OCI-LY7 (cell line): ENCODE data around the gene DPYD. TPM values are rescaled to one million over a fixed set of nuclear protein-coding genes. Genes with fewer than 3 reads are reported as not detected.

Source experiments
- BruUV-seq: library from RNA; stranded (reverse); fragments of 400-500 nt; replicated peaks from 2 replicates; lab custom pipeline; 2021; lab: Mats Ljungman, UMichigan
- CTCF ChIA-PET: fragments of 300-600 bp; sonication (Branson Sonifier 250); formaldehyde crosslinking; loops from one replicate; lab custom pipeline; 2022; ENCODE audit warnings: antibody characterized with exemption; ENCODE audit not compliant: unreplicated experiment; lab: Charles Lee
- POLR2A ChIA-PET: fragments of 300-600 bp; sonication (Branson Sonifier 250); formaldehyde crosslinking; loops from one replicate; lab custom pipeline; 2022; ENCODE audit warnings: antibody characterized with exemption; lab: Charles Lee
- DNase-seq: peaks from one replicate; pipeline ENCODE4 v3.0.0-alpha.2; 2015; ENCODE audit warnings: low spot score
- H2AFZ ChIP-seq: fragments of 200-600 bp; sonication (generic), shearing (Covaris generic); 2 replicates; pipeline ENCODE4 v1.6.1; 2014; ENCODE audit warnings: mild to moderate bottlenecking, antibody characterized with exemption, low read length, moderate library complexity
- H3K27ac ChIP-seq: fragments of 200-600 bp; sonication (generic); 2 replicates; pipeline ENCODE4 v1.5.1; 2014; ENCODE audit warnings: mixed run types, low read depth, mild to moderate bottlenecking, moderate library complexity, low read length, inconsistent platforms; ENCODE audit not compliant: poor library complexity, severe bottlenecking
- H3K36me3 ChIP-seq: fragments of 200-600 bp; sonication (generic); 2 replicates; pipeline ENCODE4 v1.6.1; 2014; ENCODE audit warnings: mild to moderate bottlenecking, antibody characterized with exemption, low read length, moderate library complexity, mixed read lengths; ENCODE audit not compliant: insufficient read depth
- H3K4me1 ChIP-seq: fragments of 200-600 bp; sonication (generic); 2 replicates; pipeline ENCODE4 v1.5.1; 2014; ENCODE audit warnings: mild to moderate bottlenecking, low read length; ENCODE audit not compliant: insufficient read depth, poor library complexity, severe bottlenecking
- H3K4me2 ChIP-seq: fragments of 200-600 bp; sonication (generic); 2 replicates; pipeline ENCODE4 v1.6.1; 2014; ENCODE audit warnings: mild to moderate bottlenecking, low read length
- H3K4me3 ChIP-seq: fragments of 200-600 bp; sonication (generic); 2 replicates; pipeline ENCODE4 v1.5.1; 2014; ENCODE audit warnings: mild to moderate bottlenecking, low read depth, low read length; ENCODE audit not compliant: poor library complexity, severe bottlenecking
- H3K79me2 ChIP-seq: fragments of 200-600 bp; sonication (generic); 2 replicates; pipeline ENCODE4 v1.6.1; 2016; ENCODE audit warnings: low read depth, mild to moderate bottlenecking, low read length, moderate library complexity, mixed read lengths; ENCODE audit not compliant: insufficient read depth
- H3K9me2 ChIP-seq: fragments of 200-600 bp; sonication (generic); 2 replicates; pipeline ENCODE4 v1.6.1; 2016; ENCODE audit warnings: mild to moderate bottlenecking, low read length, mixed read lengths; ENCODE audit not compliant: insufficient read depth
- H3K9me3 ChIP-seq: fragments of 200-600 bp; sonication (generic); 2 replicates; pipeline ENCODE4 v1.6.1; 2014; ENCODE audit warnings: mild to moderate bottlenecking, mixed run types, low read length, mixed read lengths
- H4K20me1 ChIP-seq: fragments of 200-600 bp; sonication (generic); 2 replicates; pipeline ENCODE4 v1.6.1; 2014; ENCODE audit warnings: mild to moderate bottlenecking, antibody characterized with exemption, low read length, moderate library complexity, mixed read lengths; ENCODE audit not compliant: insufficient read depth
- EZH2phosphoT487 ChIP-seq: fragments of 200-600 bp; sonication (generic); IDR thresholded peaks from 2 replicates; pipeline ENCODE4 v1.6.1; 2018; ENCODE audit warnings: low read depth, borderline replicate concordance, mild to moderate bottlenecking, mixed run types, antibody characterized with exemption, low read length, moderate library complexity, mixed read lengths
- intact Hi-C: fragments of 100-400 bp; cut with micrococcal nuclease; formaldehyde crosslinking; loops from one replicate; pipeline ENCODE4 v1.10.0; 2022; ENCODE audit not compliant: unreplicated experiment
- total RNA-seq, 2 experiments: library from RNA; depleted of rRNA in 1 of 2; stranded (reverse); fragments of >200 nt in 1 of 2; shearing (Covaris generic) in 1 of 2; gene quantifications; 2 replicates each; pipeline ENCODE4 v1.2.3, GENCODE V29; 2014 to 2022
- TF ChIP-seq, protein P1 (sequence below): fragments of 200-600 bp; sonication (generic); conservative IDR thresholded peaks from 2 replicates; pipeline ENCODE4 v1.5.1; 2014; ENCODE audit warnings: mild to moderate bottlenecking, antibody characterized with exemption, low read length, moderate library complexity, mixed read lengths

DPYD gene
- total RNA-seq, 2 experiments from 2014 or later, result 5.5 to 13.4 TPM

DNA sequence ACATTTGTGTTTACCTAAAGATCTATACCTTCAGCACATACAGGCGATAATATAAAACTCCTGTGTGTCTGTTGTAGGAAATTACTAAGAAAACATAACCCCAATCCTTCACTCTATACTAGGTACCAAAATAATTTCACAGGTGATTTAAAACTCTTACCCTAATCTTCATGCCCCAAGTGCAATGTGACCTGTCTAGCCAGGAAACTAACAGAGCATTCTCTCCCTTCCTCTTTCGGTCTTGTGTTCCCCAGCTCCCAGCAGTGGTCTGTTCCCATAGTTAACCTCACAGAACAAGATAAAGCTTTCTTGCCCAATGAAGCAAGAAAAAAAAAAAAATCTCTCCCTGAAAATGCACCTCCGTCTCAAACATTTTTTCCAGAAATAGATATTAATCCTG is 493.5 kb downstream of the DPYD start:
- H4K20me1 ChIP-seq, result no peaks in the 10 kb centered on the region
- CTCF ChIA-PET, result no interaction called here
- H3K4me3 ChIP-seq, result no peak overlapping the region
- no peaks in the 10 kb centered on the region for H3K9me3 ChIP-seq
- BruUV-seq, result no TSS peak
- H3K4me2 ChIP-seq, result no peak overlapping the region
- H3K36me3 ChIP-seq, result no peaks in the 10 kb centered on the region
- DNase-seq, result no peak
- no peak overlapping the region for H2AFZ ChIP-seq
- intact Hi-C loops, result no loop called here
- H3K4me1 ChIP-seq, result no peaks in the 10 kb centered on the region
- H3K9me2 ChIP-seq, result no peaks in the 10 kb centered on the region
- H3K79me2 ChIP-seq, result no peaks in the 10 kb centered on the region
- no peak overlapping the region for H3K27ac ChIP-seq
- TF ChIP-seq, protein P1, sequence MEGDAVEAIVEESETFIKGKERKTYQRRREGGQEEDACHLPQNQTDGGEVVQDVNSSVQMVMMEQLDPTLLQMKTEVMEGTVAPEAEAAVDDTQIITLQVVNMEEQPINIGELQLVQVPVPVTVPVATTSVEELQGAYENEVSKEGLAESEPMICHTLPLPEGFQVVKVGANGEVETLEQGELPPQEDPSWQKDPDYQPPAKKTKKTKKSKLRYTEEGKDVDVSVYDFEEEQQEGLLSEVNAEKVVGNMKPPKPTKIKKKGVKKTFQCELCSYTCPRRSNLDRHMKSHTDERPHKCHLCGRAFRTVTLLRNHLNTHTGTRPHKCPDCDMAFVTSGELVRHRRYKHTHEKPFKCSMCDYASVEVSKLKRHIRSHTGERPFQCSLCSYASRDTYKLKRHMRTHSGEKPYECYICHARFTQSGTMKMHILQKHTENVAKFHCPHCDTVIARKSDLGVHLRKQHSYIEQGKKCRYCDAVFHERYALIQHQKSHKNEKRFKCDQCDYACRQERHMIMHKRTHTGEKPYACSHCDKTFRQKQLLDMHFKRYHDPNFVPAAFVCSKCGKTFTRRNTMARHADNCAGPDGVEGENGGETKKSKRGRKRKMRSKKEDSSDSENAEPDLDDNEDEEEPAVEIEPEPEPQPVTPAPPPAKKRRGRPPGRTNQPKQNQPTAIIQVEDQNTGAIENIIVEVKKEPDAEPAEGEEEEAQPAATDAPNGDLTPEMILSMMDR, result no peak
- TF ChIP-seq EZH2phosphoT487, result no peak
- POLR2A ChIA-PET, result interaction anchor here (1.7 kb wide), 1 partner anchor 14 kb away, joined by 6 read pairs; no protein-coding TSS in a partner anchor

DNA sequence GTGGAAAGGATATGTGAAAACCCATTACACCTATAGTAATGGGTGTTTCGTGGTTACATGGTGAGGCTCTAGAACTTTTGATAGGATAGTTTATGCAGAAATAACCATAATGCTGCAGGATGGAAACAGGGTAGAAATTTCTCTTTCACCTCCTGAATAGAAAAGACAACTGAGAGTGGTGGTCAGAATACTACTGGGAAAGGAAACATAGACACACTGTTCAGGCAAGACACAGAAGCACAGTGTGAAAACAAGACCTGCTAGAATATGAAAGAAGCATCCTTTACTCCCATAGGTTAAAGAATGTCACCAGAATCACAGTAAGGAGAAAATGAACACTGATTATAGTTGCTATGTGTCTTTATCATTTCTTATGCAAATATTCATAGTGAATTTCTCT is 496.6 kb downstream of the DPYD start:
- Histone ChIP-seq H3K79me2 (no peaks in the 10 kb centered on the region), H4K20me1 (no peaks in the 10 kb centered on the region), H2AFZ (no peak overlapping the region)

DNA sequence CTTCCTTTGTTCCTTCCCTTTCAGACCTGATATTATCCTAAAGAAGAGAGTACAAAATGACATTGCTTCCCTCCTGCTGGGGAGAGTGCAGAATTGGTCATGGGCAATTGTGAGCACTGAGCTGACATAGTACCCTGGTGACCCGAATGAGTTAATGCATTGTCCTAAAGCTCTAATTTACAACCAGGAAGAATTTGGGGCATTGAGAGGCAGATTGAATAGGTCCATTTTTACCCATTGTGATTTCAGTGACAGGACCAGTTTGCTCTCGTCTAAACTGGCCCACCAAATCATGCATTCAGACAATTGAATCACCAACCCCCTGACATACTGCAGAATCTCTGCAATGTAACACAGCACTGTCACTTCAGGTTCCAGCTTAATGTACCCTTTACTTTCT is 497.4 kb downstream of the DPYD start:
- Histone ChIP-seq H4K20me1 (no peaks in the 10 kb centered on the region), H3K4me3 (no peak overlapping the region)

More for the DNA sequence above, 496.6 kb downstream of the DPYD start:
- Histone ChIP-seq H3K9me2 (no peaks in the 10 kb centered on the region), H3K36me3 (no peaks in the 10 kb centered on the region), H3K4me1 (no peaks in the 10 kb centered on the region), H3K9me3 (no peaks in the 10 kb centered on the region), H3K27ac (no peak overlapping the region), H3K4me3 (no peak overlapping the region), H3K4me2 (no peak overlapping the region)
- CTCF ChIA-PET, result no interaction called here
- POLR2A ChIA-PET, result interaction anchor here (0.6 kb wide), 1 partner anchor 14 kb away, joined by 3 read pairs; no protein-coding TSS in a partner anchor
- intact Hi-C loops, result no loop called here
- no peak for DNase-seq
- BruUV-seq, result no TSS peak
- TF ChIP-seq, protein P1, result no peak

More for the DNA sequence above, 497.4 kb downstream of the DPYD start:
- POLR2A ChIA-PET, result no interaction called here
- TF ChIP-seq, protein P1, result no peak
- no peak for TF ChIP-seq EZH2phosphoT487
- Histone ChIP-seq H3K36me3 (no peaks in the 10 kb centered on the region), H3K4me1 (no peaks in the 10 kb centered on the region), H3K9me2 (no peaks in the 10 kb centered on the region), H3K9me3 (no peaks in the 10 kb centered on the region), H3K4me2 (no peak overlapping the region), H3K79me2 (no peaks in the 10 kb centered on the region), H3K27ac (no peak overlapping the region), H2AFZ (no peak overlapping the region)
- no TSS peak for BruUV-seq
- intact Hi-C loops, result no loop called here
- no peak for DNase-seq
- CTCF ChIA-PET, result no interaction called here
